WI38 (cell line): Measurements from ENCODE around the gene PTPRC.

ENCODE experiments used
- H3K4me3 ChIP-seq: 2 replicates; pipeline ENCODE4 v1.5.1; 2011; ENCODE audit warnings: low read depth, mild to moderate bottlenecking, control low read depth, low read length
- TF ChIP-seq, protein P1 (sequence below): IDR thresholded peaks from 2 replicates; pipeline ENCODE4 v1.5.1; 2012; ENCODE audit warnings: low read depth, mild to moderate bottlenecking, control low read depth, low read length

Gene PTPRC

DNA sequence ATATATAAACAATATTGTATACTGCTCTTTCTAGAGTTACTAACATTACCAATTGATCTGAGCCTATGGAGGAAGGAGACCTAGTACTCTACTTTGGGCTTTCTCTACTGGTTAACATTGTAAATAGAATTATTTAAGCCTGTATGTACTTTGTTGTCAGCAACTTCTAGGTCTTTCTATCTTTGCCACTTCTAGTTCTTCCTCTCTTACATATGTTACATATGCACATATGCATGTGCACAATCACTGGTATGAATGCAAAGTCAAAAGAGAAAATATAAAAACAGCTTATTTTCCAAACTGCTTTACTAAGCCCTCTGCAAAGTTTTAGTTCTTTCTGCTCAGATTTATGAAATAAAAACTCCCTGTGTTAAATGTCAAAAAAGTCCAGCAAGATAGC lies 84.3 kb downstream of the PTPRC start:
- TF ChIP-seq, protein P1, sequence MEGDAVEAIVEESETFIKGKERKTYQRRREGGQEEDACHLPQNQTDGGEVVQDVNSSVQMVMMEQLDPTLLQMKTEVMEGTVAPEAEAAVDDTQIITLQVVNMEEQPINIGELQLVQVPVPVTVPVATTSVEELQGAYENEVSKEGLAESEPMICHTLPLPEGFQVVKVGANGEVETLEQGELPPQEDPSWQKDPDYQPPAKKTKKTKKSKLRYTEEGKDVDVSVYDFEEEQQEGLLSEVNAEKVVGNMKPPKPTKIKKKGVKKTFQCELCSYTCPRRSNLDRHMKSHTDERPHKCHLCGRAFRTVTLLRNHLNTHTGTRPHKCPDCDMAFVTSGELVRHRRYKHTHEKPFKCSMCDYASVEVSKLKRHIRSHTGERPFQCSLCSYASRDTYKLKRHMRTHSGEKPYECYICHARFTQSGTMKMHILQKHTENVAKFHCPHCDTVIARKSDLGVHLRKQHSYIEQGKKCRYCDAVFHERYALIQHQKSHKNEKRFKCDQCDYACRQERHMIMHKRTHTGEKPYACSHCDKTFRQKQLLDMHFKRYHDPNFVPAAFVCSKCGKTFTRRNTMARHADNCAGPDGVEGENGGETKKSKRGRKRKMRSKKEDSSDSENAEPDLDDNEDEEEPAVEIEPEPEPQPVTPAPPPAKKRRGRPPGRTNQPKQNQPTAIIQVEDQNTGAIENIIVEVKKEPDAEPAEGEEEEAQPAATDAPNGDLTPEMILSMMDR, result no peak
- no peak overlapping the region for H3K4me3 ChIP-seq

DNA sequence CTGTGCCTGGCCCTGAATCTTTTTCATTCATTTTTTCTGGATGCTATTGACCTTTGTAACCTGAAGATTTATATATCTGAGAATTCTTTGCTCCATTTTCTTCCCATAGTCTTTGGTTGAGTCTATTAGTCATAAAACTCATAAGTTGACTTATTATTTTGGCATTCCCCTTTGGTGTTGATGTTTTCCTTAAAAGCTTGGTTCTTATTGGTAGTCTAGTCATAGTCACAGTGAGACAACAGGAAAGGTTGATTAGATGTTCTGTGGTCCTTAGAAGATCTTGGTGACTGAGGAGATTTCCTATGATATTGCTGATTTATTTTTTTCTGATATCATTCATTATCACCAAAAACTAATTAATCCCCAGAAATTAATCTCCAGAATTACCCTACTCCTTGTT lies 86.2 kb downstream of the PTPRC start:
- TF ChIP-seq, protein P1, result no peak
- H3K4me3 ChIP-seq, result no peak overlapping the region

DNA sequence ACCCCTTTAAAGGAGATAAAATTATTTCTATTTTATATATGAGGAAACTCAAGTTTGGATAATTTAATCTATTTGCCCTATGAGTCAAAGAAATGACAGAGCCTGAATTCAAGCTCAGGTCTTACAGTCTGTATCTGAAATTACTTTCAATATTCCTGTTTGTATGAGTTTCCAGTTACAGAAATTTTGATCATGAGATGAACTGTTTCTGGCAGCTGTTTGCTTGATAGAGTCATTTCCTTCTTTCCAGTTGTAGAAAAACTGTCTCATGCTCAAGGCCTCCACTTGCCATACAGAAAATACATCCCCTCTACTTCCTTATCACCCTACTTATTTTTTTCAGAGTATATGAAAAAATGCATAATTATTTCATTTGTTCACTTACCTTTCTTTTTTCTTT lies 87.6 kb downstream of the PTPRC start:
- no peak overlapping the region for H3K4me3 ChIP-seq
- TF ChIP-seq, protein P1, result no peak

DNA sequence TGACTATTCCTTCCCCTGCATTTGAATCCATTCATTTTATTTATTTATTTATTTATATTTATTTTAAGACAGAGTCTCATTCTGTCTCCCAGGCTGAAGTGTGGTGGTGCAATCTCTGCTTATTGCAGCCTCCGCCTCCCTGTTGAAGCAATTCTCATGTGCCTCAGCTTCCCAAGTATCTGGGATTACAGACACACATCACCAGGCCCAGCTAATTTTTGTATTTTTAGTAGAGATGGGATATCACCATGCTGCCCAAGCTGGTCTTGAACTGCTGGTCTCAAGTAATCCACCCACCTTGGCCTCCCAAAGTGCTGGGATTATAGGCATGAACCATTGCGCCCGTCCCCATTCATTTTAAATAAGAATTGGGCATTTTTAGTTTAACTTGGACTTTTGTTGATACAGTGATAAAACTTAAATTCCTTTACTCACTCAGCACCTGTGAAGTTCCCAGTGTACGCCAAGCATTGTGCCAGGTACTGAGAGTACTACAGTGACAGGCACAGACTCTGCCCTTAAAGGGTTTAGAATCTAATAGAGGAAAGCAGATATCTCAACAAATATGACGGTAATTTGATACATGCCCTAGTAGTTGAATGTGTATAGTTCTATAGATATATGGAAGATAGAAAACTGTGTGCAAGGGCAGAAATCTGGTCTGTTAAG lies 90.5 kb downstream of the PTPRC start:
- no peak overlapping the region for H3K4me3 ChIP-seq
- TF ChIP-seq, protein P1, result no peak

DNA sequence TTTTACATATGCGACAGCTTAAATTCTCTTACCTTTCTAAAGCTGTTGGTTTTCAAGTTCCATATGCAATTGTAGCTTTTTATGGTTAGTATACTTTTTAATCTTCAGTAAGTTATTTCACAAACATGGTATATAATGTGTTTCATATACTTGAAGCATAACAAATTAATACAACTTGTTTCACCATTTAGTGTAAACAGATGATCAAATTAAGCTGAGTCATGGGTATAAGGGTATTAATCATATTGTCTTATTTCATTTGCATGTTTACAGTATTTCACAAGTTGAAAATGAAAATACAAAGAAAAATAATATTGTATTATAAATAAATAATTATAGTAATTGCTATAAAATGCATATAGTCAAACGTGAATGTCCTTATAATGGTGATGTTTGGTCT lies 92.1 kb downstream of the PTPRC start:
- TF ChIP-seq, protein P1, result no peak
- no peak overlapping the region for H3K4me3 ChIP-seq

DNA sequence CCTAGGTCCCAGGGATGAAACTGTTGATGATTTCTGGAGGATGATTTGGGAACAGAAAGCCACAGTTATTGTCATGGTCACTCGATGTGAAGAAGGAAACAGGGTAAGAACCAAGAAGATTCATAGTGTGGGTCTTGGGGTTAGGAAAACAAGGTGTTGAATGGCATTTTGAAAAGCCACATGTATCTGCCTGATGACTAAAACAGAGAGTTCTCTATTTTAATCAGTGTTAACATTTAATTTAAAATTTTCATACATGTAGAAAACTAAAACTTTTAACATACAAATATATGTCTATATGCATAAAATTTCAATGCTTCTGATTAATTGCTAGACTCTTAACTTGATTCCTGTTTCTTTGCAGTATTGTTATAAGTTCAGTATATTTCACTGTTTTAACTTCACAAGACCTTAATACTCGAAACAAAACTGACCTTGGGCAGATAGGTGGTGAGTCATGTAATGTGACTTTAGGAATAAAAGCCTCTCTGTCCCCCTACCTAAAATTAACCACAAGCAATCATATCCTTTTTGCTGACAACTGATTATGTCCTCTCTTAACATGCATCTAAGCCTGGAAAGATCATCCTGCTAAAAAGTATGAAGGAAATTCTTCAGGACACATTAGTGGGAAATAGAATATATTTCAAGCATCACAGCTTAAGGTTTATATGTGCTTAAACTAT lies 95.6 kb downstream of the PTPRC start:
- TF ChIP-seq, protein P1, result no peak
- no peak overlapping the region for H3K4me3 ChIP-seq

DNA sequence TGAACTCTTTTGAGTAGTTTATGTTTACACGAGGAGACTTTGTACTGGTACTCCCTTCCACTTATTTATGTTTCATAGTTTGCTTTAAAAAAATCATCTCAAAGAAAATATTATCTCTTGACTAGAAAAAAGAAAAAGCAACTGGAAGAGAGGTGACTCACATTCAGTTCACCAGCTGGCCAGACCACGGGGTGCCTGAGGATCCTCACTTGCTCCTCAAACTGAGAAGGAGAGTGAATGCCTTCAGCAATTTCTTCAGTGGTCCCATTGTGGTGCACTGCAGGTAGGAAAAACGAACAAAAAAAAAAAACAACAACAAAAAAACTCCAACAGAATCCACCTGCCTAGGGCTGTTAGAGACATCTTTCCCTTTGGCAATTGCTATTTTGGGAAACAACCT lies 102.9 kb downstream of the PTPRC start:
- H3K4me3 ChIP-seq, result no peak overlapping the region

More for the DNA sequence above, 102.9 kb downstream of the PTPRC start:
- TF ChIP-seq, protein P1, result no peak
